Keratinocyte (primary cell): ENCODE results near the gene NOL12. TPM values are rescaled to one million over a fixed set of nuclear protein-coding genes. Genes with fewer than 3 reads are reported as not detected.

Source experiments
- DNase-seq: peaks from one replicate; pipeline ENCODE4 v3.0.0-alpha.2; 2011; ENCODE audit warnings: low read depth, missing footprints, low spot score
- FAIRE-seq: peaks from 2 replicates; lab custom pipeline; 2011; peaks lifted over from hg19 to GRCh38; lab: Jason Lieb, UNC
- H2AFZ ChIP-seq: 2 replicates; pipeline ENCODE4 v1.6.0; 2012; ENCODE audit warnings: low read length, control low read depth, inconsistent platforms; ENCODE audit not compliant: control insufficient read depth
- H3K27ac ChIP-seq: 2 replicates; pipeline ENCODE4 v1.5.1; 2011; ENCODE audit warnings: low read length; ENCODE audit not compliant: control insufficient read depth, insufficient read depth
- H3K27me3 ChIP-seq: 3 replicates; pipeline ENCODE4 v1.6.0; 2011; ENCODE audit warnings: low read length; ENCODE audit not compliant: control insufficient read depth, insufficient read depth; ENCODE audit errors: extremely low read depth
- H3K36me3 ChIP-seq, 2 experiments: 2 replicates in 1 of 2; 3 replicates in 1 of 2; pipeline ENCODE4 v1.5.1; 2011; ENCODE audit warnings: low read length in 2 of 2, mild to moderate bottlenecking in 1 of 2; ENCODE audit not compliant: control insufficient read depth in 2 of 2, insufficient read depth in 2 of 2; ENCODE audit errors: extremely low read depth in 1 of 2
- H3K4me1 ChIP-seq: 3 replicates; pipeline ENCODE4 v1.5.1; 2011; ENCODE audit warnings: low read length; ENCODE audit not compliant: control insufficient read depth, insufficient read depth; ENCODE audit errors: extremely low read depth
- H3K4me2 ChIP-seq: 3 replicates; pipeline ENCODE4 v1.6.0; 2011; ENCODE audit warnings: low read depth, low read length; ENCODE audit not compliant: control insufficient read depth, insufficient read depth; ENCODE audit errors: extremely low read depth
- H3K4me3 ChIP-seq, 3 experiments: fragments of 200-600 bp in 1 of 3; sonication (generic) in 1 of 3; 2 replicates in 2 of 3; 3 replicates in 1 of 3; pipeline ENCODE4 v1.5.1; 2011 to 2016; ENCODE audit warnings: low read length in 3 of 3, mild to moderate bottlenecking in 3 of 3, control low read depth in 2 of 3, inconsistent platforms in 1 of 3, low read depth in 1 of 3, mixed read lengths in 1 of 3, mixed run types in 1 of 3, moderate library complexity in 1 of 3; ENCODE audit not compliant: control insufficient read depth in 2 of 3, insufficient read depth in 2 of 3; ENCODE audit errors: extremely low read depth in 1 of 3
- H3K79me2 ChIP-seq: 2 replicates; pipeline ENCODE4 v1.6.0; 2012; ENCODE audit warnings: low read length; ENCODE audit not compliant: control insufficient read depth, insufficient read depth
- H3K9ac ChIP-seq: 3 replicates; pipeline ENCODE4 v1.6.0; 2011; ENCODE audit warnings: low read length; ENCODE audit not compliant: control insufficient read depth, insufficient read depth; ENCODE audit errors: extremely low read depth
- H3K9me1 ChIP-seq: 3 replicates; pipeline ENCODE4 v1.6.0; 2011; ENCODE audit warnings: low read length; ENCODE audit not compliant: control insufficient read depth, insufficient read depth; ENCODE audit errors: extremely low read depth
- H3K9me3 ChIP-seq: 2 replicates; pipeline ENCODE4 v1.5.1; 2012; ENCODE audit warnings: low read depth, low read length; ENCODE audit not compliant: control insufficient read depth
- H4K20me1 ChIP-seq: 3 replicates; pipeline ENCODE4 v1.6.0; 2011; ENCODE audit warnings: low read length; ENCODE audit not compliant: control insufficient read depth, insufficient read depth; ENCODE audit errors: extremely low read depth
- EZH2 ChIP-seq: IDR thresholded peaks from one replicate; pipeline ENCODE4 v1.6.1; 2012; ENCODE audit warnings: inconsistent platforms, mild to moderate bottlenecking, low read length, moderate library complexity
- dilution Hi-C: fragments of 300-500 bp; cut with MboI; formaldehyde crosslinking; loops from one replicate; pipeline ENCODE4 v1.7.0; 2020; ENCODE audit warnings: low sequenced_read_pairs; ENCODE audit not compliant: extremely low pct_ligation_motif_present
- polyA plus RNA-seq, 5 experiments: library from polyadenylated mRNA; depleted of rRNA in 3 of 5; stranded (reverse) in 3 of 5; stranded (forward) in 1 of 5; unstranded in 1 of 5; fragments of >200 nt; gene quantifications; 1 replicate in 1 of 5; 2 replicates in 3 of 5; 3 replicates in 1 of 5; pipeline versions ENCODE4 v1.2.1 to v1.2.3, GENCODE V29; 2011 to 2012; ENCODE audit warnings: missing spikeins in 2 of 5, low read depth in 1 of 5, low replicate concordance in 1 of 5
- TF ChIP-seq, protein P1 (sequence below), 3 experiments: IDR thresholded peaks in 1 of 3; conservative IDR thresholded peaks in 1 of 3; optimal IDR thresholded peaks in 1 of 3; 2 replicates in 2 of 3; 3 replicates in 1 of 3; pipeline versions ENCODE3 to v1.5.1; 2011; ENCODE audit warnings: low read length in 3 of 3, mild to moderate bottlenecking in 3 of 3, moderate library complexity in 2 of 3, control low read depth in 1 of 3, inconsistent platforms in 1 of 3; ENCODE audit not compliant: insufficient read depth in 2 of 3; ENCODE audit errors: extremely low read depth in 1 of 3

The NOL12 gene
- polyA plus RNA-seq, 1 donor (not counting 4 experiments of a cell fraction or from before 2014, with no cell fraction given): 23.8 TPM

DNA sequence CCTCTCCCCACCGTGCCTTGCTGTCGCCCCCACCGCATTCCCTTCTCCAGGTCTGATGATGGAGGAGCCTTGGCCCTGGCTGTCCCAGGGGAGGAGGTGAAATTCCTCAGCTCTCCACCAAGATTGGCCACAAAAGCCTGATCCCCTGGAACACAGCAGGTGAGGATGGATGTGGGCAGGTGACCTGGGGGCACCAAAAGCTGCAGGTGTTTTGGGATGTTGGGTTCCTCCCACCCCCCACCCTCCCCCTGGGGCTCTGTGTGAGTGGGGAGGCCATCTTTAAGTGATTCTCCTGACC is 11.3 kb downstream of the NOL12 start:
- Histone ChIP-seq H3K9me3 (no peaks in the 10 kb centered on the region), H3K4me1 (peaks cover 7% of the 10 kb centered on the region), H3K79me2 (no peaks in the 10 kb centered on the region), H3K4me3 (no peak overlapping the region), H3K9ac (no peak overlapping the region), H3K9me1 (no peaks in the 10 kb centered on the region), H3K36me3 (peaks cover 5 to 8% of the 10 kb centered on the region in 2 experiments), H3K4me2 (no peak overlapping the region), H3K27ac (no peak overlapping the region), H2AFZ (no peak overlapping the region), H3K27me3 (no peaks in the 10 kb centered on the region), H4K20me1 (no peaks in the 10 kb centered on the region)
- FAIRE-seq: no peak
- DNase-seq: no peak
- TF ChIP-seq, protein P1, sequence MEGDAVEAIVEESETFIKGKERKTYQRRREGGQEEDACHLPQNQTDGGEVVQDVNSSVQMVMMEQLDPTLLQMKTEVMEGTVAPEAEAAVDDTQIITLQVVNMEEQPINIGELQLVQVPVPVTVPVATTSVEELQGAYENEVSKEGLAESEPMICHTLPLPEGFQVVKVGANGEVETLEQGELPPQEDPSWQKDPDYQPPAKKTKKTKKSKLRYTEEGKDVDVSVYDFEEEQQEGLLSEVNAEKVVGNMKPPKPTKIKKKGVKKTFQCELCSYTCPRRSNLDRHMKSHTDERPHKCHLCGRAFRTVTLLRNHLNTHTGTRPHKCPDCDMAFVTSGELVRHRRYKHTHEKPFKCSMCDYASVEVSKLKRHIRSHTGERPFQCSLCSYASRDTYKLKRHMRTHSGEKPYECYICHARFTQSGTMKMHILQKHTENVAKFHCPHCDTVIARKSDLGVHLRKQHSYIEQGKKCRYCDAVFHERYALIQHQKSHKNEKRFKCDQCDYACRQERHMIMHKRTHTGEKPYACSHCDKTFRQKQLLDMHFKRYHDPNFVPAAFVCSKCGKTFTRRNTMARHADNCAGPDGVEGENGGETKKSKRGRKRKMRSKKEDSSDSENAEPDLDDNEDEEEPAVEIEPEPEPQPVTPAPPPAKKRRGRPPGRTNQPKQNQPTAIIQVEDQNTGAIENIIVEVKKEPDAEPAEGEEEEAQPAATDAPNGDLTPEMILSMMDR (optimal IDR thresholded peaks at IDR 0.05 in 1 of 3, IDR thresholded peaks at IDR 0.05 in 1 of 3, conservative IDR thresholded peaks at IDR 0.05 in 1 of 3; ENCODE audit: extremely low read depth in 1 of 3, insufficient read depth in 2 of 3, low read length in 3 of 3): no peak
- no peak for TF ChIP-seq EZH2
- dilution Hi-C loops: no loop called here

DNA sequence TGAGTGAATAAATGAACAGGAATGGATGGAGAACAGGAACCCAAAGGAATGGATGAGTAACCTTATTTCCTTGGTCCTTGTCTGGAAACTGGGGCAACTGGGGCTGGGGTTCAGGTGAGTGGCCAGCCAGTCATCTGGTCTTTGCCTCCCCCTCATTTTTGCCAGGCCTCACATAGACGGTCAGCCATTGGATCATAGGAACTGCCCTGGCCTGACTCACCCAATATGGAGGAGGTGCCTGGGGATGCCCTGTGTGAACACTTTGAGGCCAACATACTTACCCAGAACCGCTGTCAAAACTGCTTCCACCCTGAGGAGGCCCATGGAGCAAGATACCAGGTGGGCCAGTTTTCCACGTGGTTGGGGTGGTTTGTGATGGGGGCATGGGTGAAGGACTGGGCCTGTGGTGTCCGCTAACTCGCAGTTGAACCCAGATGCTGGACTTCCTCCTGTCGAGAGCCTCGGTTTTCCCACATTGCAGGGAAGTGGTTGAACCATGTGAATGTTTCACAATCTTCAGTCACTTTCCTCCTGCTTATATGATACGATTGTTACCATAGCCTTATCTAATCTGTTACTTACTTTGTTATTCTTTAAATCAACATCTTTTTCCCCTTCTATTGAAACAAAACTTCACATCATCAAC is 15.1 kb downstream of the NOL12 start:
- Histone ChIP-seq H3K27me3 (no peaks in the 10 kb centered on the region), H3K36me3 (no peaks in the 10 kb centered on the region), H3K4me3 (no peak overlapping the region), H3K9ac (no peak overlapping the region), H2AFZ (no peak overlapping the region), H4K20me1 (no peaks in the 10 kb centered on the region), H3K4me1 (peaks cover 7% of the 10 kb centered on the region), H3K27ac (no peak overlapping the region), H3K9me1 (no peaks in the 10 kb centered on the region), H3K4me2 (no peak overlapping the region), H3K79me2 (no peaks in the 10 kb centered on the region), H3K9me3 (no peaks in the 10 kb centered on the region)
- DNase-seq (no peak), FAIRE-seq (no peak)
- dilution Hi-C loops: no loop called here
- TF ChIP-seq, protein P1 (optimal IDR thresholded peaks at IDR 0.05 in 1 of 3, IDR thresholded peaks at IDR 0.05 in 1 of 3, conservative IDR thresholded peaks at IDR 0.05 in 1 of 3; ENCODE audit: extremely low read depth in 1 of 3, insufficient read depth in 2 of 3, low read length in 3 of 3): no peak
- TF ChIP-seq EZH2: no peak
